OCI-LY3 (cell line): ENCODE data around the gene MAP2K4.

ENCODE experiments used
- H2AFZ ChIP-seq: fragments of 200-600, 300-600 bp; shearing (Covaris generic); 2 replicates; pipeline ENCODE4 v1.6.0; 2014; ENCODE audit warnings: antibody characterized with exemption, low read depth, low read length
- H3K27ac ChIP-seq: fragments of 200-600, 300-600 bp; sonication (generic); 2 replicates; pipeline ENCODE4 v1.5.1; 2014; ENCODE audit warnings: mild to moderate bottlenecking, low read length, moderate library complexity, mixed read lengths
- H3K27me3 ChIP-seq: fragments of 200-600, 300-600 bp; sonication (generic); 2 replicates; pipeline ENCODE4 v1.6.1; 2014; ENCODE audit warnings: low read depth, low read length, mixed read lengths
- H3K36me3 ChIP-seq: fragments of 200-600, 300-600 bp; sonication (generic); replicated peaks from 2 replicates; pipeline ENCODE3; 2014; ENCODE audit warnings: low read depth, low read length, mixed read lengths
- H3K4me1 ChIP-seq: fragments of 300-600, 200-600 bp; sonication (generic); 2 replicates; pipeline ENCODE4 v1.6.1; 2014; ENCODE audit warnings: low read length, mixed read lengths
- H3K4me2 ChIP-seq: fragments of 200-600, 300-600 bp; sonication (generic); 2 replicates; pipeline ENCODE4 v1.6.1; 2014; ENCODE audit warnings: low read length, mixed read lengths
- H3K4me3 ChIP-seq: fragments of 300-600, 200-600 bp; sonication (generic); 2 replicates; pipeline ENCODE4 v1.5.1; 2014; ENCODE audit warnings: antibody characterized with exemption, mild to moderate bottlenecking, low read length, moderate library complexity
- H3K79me2 ChIP-seq: fragments of 300-600, 200-600 bp; shearing (Covaris generic); 2 replicates; pipeline ENCODE4 v1.6.1; 2014; ENCODE audit warnings: mild to moderate bottlenecking, low read length, mixed read lengths
- H3K9ac ChIP-seq: fragments of 300-600, 200-600 bp; shearing (Covaris generic); 2 replicates; pipeline ENCODE4 v1.6.0; 2014; ENCODE audit warnings: mild to moderate bottlenecking, low read length, moderate library complexity
- H3K9me3 ChIP-seq: fragments of 200-600, 300-600 bp; shearing (Covaris generic); 2 replicates; pipeline ENCODE4 v1.6.1; 2014; ENCODE audit warnings: low read length, mixed read lengths; ENCODE audit not compliant: insufficient read depth
- H4K20me1 ChIP-seq: fragments of 200-600, 300-600 bp; sonication (generic); 2 replicates; pipeline ENCODE4 v1.6.1; 2016; ENCODE audit warnings: low read length, mixed read lengths; ENCODE audit not compliant: insufficient read depth
- EZH2phosphoT487 ChIP-seq: fragments of 200-600 bp; shearing (Covaris generic); IDR thresholded peaks from 2 replicates; pipeline ENCODE4 v1.6.1; 2018; ENCODE audit warnings: antibody characterized with exemption, mixed run types, low read depth
- TF ChIP-seq, protein P1 (sequence below): fragments of 200-600, 300-600 bp; sonication (generic); IDR thresholded peaks from 2 replicates; pipeline ENCODE4 v1.5.1; 2014; ENCODE audit warnings: antibody characterized with exemption, low read length, low read depth

The MAP2K4 gene

DNA sequence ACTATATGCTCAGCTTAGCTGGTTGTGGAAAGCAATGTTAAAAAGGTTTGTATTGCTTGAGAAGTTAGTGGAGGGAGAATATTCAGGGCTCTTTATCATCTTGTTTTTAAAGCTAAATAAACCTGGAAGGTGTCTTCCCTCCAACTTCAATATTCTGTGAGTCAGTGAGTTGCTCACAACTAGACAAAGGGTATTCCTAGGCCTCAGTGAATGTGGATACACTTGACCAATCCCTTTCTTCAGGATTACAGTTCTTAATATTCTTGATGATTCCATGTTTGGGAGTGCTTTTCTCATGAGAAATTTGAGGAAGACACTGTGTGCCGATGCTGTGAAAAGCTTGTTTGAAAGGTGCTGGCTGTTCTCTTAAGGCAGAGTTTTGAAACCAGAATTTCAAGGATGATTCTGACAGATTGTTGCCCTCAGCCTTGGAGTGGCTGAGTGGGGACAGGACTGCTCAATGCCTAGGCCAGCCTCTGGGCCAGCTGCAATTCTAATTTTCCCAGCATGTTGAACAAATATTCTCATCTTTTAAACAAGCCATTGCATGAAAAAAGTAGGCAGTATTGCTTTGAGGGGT, 30.1 kb downstream of the MAP2K4 start:
- Histone ChIP-seq H2AFZ (no peak overlapping the region), H4K20me1 (peaks cover 35% of the 10 kb centered on the region), H3K27ac (no peak overlapping the region), H3K9me3 (no peaks in the 10 kb centered on the region), H3K27me3 (no peaks in the 10 kb centered on the region), H3K4me3 (no peak overlapping the region), H3K9ac (no peak overlapping the region), H3K36me3 (no peaks in the 10 kb centered on the region), H3K79me2 (peaks cover 67% of the 10 kb centered on the region), H3K4me1 (peaks cover 2% of the 10 kb centered on the region; the same call in 1 of the 2 replicates), H3K4me2 (no peak overlapping the region)
- TF ChIP-seq, protein P1, sequence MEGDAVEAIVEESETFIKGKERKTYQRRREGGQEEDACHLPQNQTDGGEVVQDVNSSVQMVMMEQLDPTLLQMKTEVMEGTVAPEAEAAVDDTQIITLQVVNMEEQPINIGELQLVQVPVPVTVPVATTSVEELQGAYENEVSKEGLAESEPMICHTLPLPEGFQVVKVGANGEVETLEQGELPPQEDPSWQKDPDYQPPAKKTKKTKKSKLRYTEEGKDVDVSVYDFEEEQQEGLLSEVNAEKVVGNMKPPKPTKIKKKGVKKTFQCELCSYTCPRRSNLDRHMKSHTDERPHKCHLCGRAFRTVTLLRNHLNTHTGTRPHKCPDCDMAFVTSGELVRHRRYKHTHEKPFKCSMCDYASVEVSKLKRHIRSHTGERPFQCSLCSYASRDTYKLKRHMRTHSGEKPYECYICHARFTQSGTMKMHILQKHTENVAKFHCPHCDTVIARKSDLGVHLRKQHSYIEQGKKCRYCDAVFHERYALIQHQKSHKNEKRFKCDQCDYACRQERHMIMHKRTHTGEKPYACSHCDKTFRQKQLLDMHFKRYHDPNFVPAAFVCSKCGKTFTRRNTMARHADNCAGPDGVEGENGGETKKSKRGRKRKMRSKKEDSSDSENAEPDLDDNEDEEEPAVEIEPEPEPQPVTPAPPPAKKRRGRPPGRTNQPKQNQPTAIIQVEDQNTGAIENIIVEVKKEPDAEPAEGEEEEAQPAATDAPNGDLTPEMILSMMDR: no peak
- no peak for TF ChIP-seq EZH2phosphoT487

DNA sequence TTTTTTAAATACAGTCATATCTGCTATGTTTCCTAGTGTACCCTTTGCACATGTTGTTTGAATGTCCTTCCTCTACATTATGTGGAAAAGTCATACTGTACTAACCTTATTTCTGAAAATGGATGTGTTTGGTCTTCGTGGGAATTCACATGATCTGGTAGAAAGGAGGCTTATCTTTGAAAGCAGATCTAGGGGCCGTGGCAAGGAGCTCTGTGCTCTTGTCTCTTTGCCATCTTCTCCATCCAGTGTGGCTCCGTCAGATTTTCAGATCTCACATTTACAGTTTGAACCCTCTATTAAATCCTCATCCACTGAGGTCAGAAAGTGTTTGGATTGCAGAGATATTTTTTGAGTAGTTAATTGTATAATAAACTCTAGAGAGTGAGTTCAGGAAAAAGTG, 32.9 kb downstream of the MAP2K4 start:
- Histone ChIP-seq H3K4me3 (no peak overlapping the region), H3K36me3 (no peaks in the 10 kb centered on the region), H3K4me1 (peaks cover 2% of the 10 kb centered on the region; the same call in 1 of the 2 replicates), H3K27me3 (no peaks in the 10 kb centered on the region), H3K9me3 (no peaks in the 10 kb centered on the region), H3K79me2 (peaks cover 42% of the 10 kb centered on the region), H3K27ac (no peak overlapping the region), H3K4me2 (no peak overlapping the region), H3K9ac (no peak overlapping the region), H4K20me1 (peaks cover 20% of the 10 kb centered on the region), H2AFZ (no peak overlapping the region)
- TF ChIP-seq, protein P1: no peak
- TF ChIP-seq EZH2phosphoT487: no peak

DNA sequence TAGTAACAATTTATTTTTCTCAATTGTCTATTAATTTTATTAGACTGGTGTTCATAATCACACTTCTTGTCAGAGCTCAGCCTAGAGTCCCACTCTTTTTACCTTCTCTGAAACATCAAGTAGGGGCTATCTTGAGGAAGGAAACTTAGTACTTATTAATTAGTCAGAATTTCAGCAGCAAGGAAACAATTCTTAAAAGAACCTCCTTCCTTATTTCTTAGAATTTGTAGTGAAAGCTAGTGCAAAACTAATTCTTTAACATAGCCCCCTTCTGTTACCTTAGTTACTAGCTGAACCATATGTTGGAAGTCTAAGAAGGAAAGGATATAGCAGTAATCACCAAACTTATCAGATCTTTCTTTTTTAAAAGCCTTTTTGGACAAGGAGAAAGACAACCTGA, 35.2 kb downstream of the MAP2K4 start:
- TF ChIP-seq, protein P1: no peak
- TF ChIP-seq EZH2phosphoT487: no peak
- no peaks in the 10 kb centered on the region for H3K27me3 ChIP-seq
- no peak overlapping the region for H3K9ac ChIP-seq
- H3K4me1 ChIP-seq: no peaks in the 10 kb centered on the region
- no peak overlapping the region for H3K27ac ChIP-seq
- no peak overlapping the region for H2AFZ ChIP-seq
- no peaks in the 10 kb centered on the region for H3K36me3 ChIP-seq
- peaks cover 22% of the 10 kb centered on the region for H3K79me2 ChIP-seq
- peaks cover 11% of the 10 kb centered on the region; the same call in 1 of the 2 replicates for H4K20me1 ChIP-seq
- H3K9me3 ChIP-seq: no peaks in the 10 kb centered on the region
- no peak overlapping the region for H3K4me2 ChIP-seq
- no peak overlapping the region for H3K4me3 ChIP-seq

DNA sequence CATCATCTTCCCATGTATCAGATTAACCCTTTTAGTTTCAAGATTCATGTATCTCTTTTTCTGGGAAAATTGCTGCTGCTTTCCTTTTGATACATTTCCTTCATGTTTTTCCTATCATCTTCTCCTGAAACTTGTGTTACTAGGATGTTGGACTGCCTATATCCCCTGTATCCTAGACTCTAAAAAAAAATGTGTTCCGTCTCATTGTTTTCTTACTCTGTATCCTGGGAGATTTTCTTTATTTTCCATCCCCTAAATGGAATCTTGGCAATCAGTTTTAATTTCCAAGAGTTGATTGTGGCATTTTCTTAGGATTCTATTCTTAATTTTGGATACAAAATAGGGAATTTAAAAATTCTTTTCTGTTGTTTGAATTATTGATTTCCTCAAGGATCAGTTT, 36.8 kb downstream of the MAP2K4 start:
- H3K9ac ChIP-seq: no peak overlapping the region
- H3K36me3 ChIP-seq: no peaks in the 10 kb centered on the region
- H3K4me2 ChIP-seq: no peak overlapping the region
- H2AFZ ChIP-seq: no peak overlapping the region
- H3K4me1 ChIP-seq: no peaks in the 10 kb centered on the region
- no peak overlapping the region for H3K4me3 ChIP-seq
- peaks cover 3% of the 10 kb centered on the region; the same call in 1 of the 2 replicates for H4K20me1 ChIP-seq
- TF ChIP-seq EZH2phosphoT487: no peak
- TF ChIP-seq, protein P1: no peak
- no peaks in the 10 kb centered on the region for H3K9me3 ChIP-seq
- peaks cover 9% of the 10 kb centered on the region for H3K79me2 ChIP-seq
- H3K27ac ChIP-seq: no peak overlapping the region
- H3K27me3 ChIP-seq: no peaks in the 10 kb centered on the region
